ENCODE measurements around the gene TPSD1. TPM values are rescaled to one million over a fixed set of nuclear protein-coding genes. Genes with fewer than 3 reads are reported as not detected.

TPSD1 gene
- total RNA-seq, 1 experiment from 2014 or later: 0.31 TPM

DNA sequence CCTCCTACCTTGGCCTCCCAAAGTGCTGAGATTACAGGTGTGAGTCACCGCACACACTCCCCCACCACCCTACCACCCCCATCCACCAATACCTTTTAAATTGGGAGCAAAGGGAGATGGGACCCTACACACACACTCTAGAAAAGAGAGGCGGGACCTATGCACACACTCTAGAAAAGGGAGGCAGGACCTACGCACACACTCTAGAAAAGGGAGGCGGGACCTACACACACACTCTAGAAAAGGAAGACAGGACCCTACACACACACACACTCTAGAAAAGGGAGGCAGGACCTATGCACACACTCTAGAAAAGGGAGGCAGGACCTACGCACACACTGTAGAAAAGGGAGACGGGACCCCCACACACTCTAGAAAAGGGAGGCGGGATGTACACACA lies 18.9 kb downstream of the TPSD1 start (continued):
- TF ChIP-seq CTCF (IDR thresholded peaks at IDR 0.05): no peak
- TF ChIP-seq NFE2L1 (CRISPR knock-in tag; IDR thresholded peaks at IDR 0.05): no peak
- TF ChIP-seq FOXK1 (CRISPR knock-in tag; IDR thresholded peaks at IDR 0.05): no peak
- no peak for TF ChIP-seq RELA (CRISPR knock-in tag; IDR thresholded peaks at IDR 0.05; ENCODE audit: borderline replicate concordance)
- no peak for TF ChIP-seq ZNF138 (CRISPR knock-in tag; conservative IDR thresholded peaks at IDR 0.05)
- TF ChIP-seq GABPB1 (CRISPR knock-in tag; IDR thresholded peaks at IDR 0.05): no peak

- POLR2A ChIA-PET: interaction anchor here (0.6 kb wide), 1 partner anchor 295 kb away, joined by 3 read pairs; the partner anchor contains the start of gene SOX8
These were observed 20.1 kb downstream of the TPSD1 start for GRCh38 chr16:1275791-1276579.

More at GRCh38 chr16:1275791-1276579, 20.1 kb downstream of the TPSD1 start:
- H3K27ac Mint-ChIP-seq: no peak overlapping the region
- H3K27me3 Mint-ChIP-seq (ENCODE audit: low read depth): no peaks in the 10 kb centered on the region
- no peak overlapping the region for H3K4me3 Mint-ChIP-seq
- ATAC-seq: no peak
- CTCF ChIA-PET: interaction anchor here (0.6 kb wide), 2 partner anchors 51 to 55 kb away, joined by 3 read pairs; no protein-coding TSS in a partner anchor
- no peaks in the 10 kb centered on the region for H3K36me3 Mint-ChIP-seq
- DNase-seq (ENCODE audit: low spot score): no peak
- H3K9me3 Mint-ChIP-seq: no peaks in the 10 kb centered on the region
- TF ChIP-seq SMAD3 (CRISPR knock-in tag; IDR thresholded peaks at IDR 0.05; ENCODE audit: borderline replicate concordance): no peak
- no peak for TF ChIP-seq JAZF1 (CRISPR knock-in tag; IDR thresholded peaks at IDR 0.05)
- TF ChIP-seq ZNF317 (CRISPR knock-in tag; IDR thresholded peaks at IDR 0.05; ENCODE audit: borderline replicate concordance, low read depth): no peak
- TF ChIP-seq ATF3 (CRISPR knock-in tag; conservative IDR thresholded peaks at IDR 0.05): no peak
- no peak for TF ChIP-seq CTCF (IDR thresholded peaks at IDR 0.05)
- no peak for TF ChIP-seq ZNF512 (CRISPR knock-in tag; IDR thresholded peaks at IDR 0.05; ENCODE audit: borderline replicate concordance)
- TF ChIP-seq, protein P1, sequence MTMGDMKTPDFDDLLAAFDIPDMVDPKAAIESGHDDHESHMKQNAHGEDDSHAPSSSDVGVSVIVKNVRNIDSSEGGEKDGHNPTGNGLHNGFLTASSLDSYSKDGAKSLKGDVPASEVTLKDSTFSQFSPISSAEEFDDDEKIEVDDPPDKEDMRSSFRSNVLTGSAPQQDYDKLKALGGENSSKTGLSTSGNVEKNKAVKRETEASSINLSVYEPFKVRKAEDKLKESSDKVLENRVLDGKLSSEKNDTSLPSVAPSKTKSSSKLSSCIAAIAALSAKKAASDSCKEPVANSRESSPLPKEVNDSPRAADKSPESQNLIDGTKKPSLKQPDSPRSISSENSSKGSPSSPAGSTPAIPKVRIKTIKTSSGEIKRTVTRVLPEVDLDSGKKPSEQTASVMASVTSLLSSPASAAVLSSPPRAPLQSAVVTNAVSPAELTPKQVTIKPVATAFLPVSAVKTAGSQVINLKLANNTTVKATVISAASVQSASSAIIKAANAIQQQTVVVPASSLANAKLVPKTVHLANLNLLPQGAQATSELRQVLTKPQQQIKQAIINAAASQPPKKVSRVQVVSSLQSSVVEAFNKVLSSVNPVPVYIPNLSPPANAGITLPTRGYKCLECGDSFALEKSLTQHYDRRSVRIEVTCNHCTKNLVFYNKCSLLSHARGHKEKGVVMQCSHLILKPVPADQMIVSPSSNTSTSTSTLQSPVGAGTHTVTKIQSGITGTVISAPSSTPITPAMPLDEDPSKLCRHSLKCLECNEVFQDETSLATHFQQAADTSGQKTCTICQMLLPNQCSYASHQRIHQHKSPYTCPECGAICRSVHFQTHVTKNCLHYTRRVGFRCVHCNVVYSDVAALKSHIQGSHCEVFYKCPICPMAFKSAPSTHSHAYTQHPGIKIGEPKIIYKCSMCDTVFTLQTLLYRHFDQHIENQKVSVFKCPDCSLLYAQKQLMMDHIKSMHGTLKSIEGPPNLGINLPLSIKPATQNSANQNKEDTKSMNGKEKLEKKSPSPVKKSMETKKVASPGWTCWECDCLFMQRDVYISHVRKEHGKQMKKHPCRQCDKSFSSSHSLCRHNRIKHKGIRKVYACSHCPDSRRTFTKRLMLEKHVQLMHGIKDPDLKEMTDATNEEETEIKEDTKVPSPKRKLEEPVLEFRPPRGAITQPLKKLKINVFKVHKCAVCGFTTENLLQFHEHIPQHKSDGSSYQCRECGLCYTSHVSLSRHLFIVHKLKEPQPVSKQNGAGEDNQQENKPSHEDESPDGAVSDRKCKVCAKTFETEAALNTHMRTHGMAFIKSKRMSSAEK (CRISPR knock-in tag; IDR thresholded peaks at IDR 0.05; ENCODE audit: borderline replicate concordance): no peak
- peaks cover 2% of the 10 kb centered on the region for H3K4me1 Mint-ChIP-seq

Data from WTC11 (cell line).